Activated naive CD8-positive, alpha-beta T cell treated with anti-CD3 and anti-CD28 coated beads, Interleukin-2, amount 50 U/mL, for 24 hours (primary cell): ENCODE measurements around the gene SPPL2B.

Experiments
- ATAC-seq: fragments of 150-1000 bp; cut with Tn5 transposase; one replicate; pipeline ENCODE4 v1.10.0; 2021
- DNase-seq: peaks from one replicate; pipeline ENCODE4 v3.0.0; 2021
- H3K27ac Mint-ChIP-seq: one replicate; pipeline ENCODE4 v1.8.0; 2021; ENCODE audit warnings: mild to moderate bottlenecking, mixed read lengths
- H3K27me3 Mint-ChIP-seq: one replicate; pipeline ENCODE4 v1.8.0; 2021; ENCODE audit warnings: mixed read lengths
- H3K36me3 Mint-ChIP-seq: one replicate; pipeline ENCODE4 v1.8.0; 2021; ENCODE audit warnings: low read depth, mixed read lengths
- H3K4me1 Mint-ChIP-seq: one replicate; pipeline ENCODE4 v1.8.0; 2021; ENCODE audit warnings: mixed read lengths
- H3K4me3 Mint-ChIP-seq: one replicate; pipeline ENCODE4 v1.8.0; 2021; ENCODE audit warnings: mild to moderate bottlenecking, moderate library complexity, mixed read lengths
- H3K9me3 Mint-ChIP-seq: one replicate; pipeline ENCODE4 v1.8.0; 2021; ENCODE audit warnings: mixed read lengths

SPPL2B gene

GRCh38 chr19:2308114-2308556, 20.3 kb upstream of the SPPL2B start, which contains the start of gene LINGO3:
LINGO3 (minus strand) TSS chr19:2308154; CDS start chr19:2291776, 16,378 bp downstream.
- DNase-seq (no peak), ATAC-seq (no peak)
- peaks cover 9% of the 10 kb centered on the region for H3K4me1 Mint-ChIP-seq
- peak within 1 kb of the TSS; percentile 14 for H3K4me3 Mint-ChIP-seq
- peaks cover 54% of the 10 kb centered on the region for H3K27me3 Mint-ChIP-seq
- no peak within 1 kb of the TSS for H3K27ac Mint-ChIP-seq
- H3K36me3 Mint-ChIP-seq: no peaks in the 10 kb centered on the region
- no peaks in the 10 kb centered on the region for H3K9me3 Mint-ChIP-seq

GRCh38 chr19:2309734-2310362, 18.6 kb upstream of the SPPL2B start:
- Mint-ChIP-seq H3K27me3 (peaks cover 58% of the 10 kb centered on the region), H3K9me3 (peaks cover under 1% of the 10 kb centered on the region), H3K36me3 (no peaks in the 10 kb centered on the region), H3K4me3 (no peak overlapping the region), H3K27ac (no peak overlapping the region), H3K4me1 (peaks cover 8% of the 10 kb centered on the region)
- ATAC-seq (peak; percentile 20), DNase-seq (no peak)

GRCh38 chr19:2311093-2311492, 17.4 kb upstream of the SPPL2B start:
- no peak overlapping the region for H3K4me3 Mint-ChIP-seq
- no peaks in the 10 kb centered on the region for H3K36me3 Mint-ChIP-seq
- ATAC-seq (no peak), DNase-seq (no peak)
- H3K9me3 Mint-ChIP-seq: peaks cover 10% of the 10 kb centered on the region
- no peak overlapping the region for H3K27ac Mint-ChIP-seq
- H3K4me1 Mint-ChIP-seq: peaks cover 8% of the 10 kb centered on the region
- peaks cover 57% of the 10 kb centered on the region for H3K27me3 Mint-ChIP-seq

- H3K36me3 Mint-ChIP-seq: no peaks in the 10 kb centered on the region
- DNase-seq (no peak), ATAC-seq (no peak)
- H3K4me1 Mint-ChIP-seq: peaks cover 2% of the 10 kb centered on the region
- no peak overlapping the region for H3K4me3 Mint-ChIP-seq
- H3K27me3 Mint-ChIP-seq: peaks cover 48% of the 10 kb centered on the region
- no peak overlapping the region for H3K27ac Mint-ChIP-seq
- H3K9me3 Mint-ChIP-seq: peaks cover 10% of the 10 kb centered on the region
Observed at GRCh38 chr19:2312820-2313501, 15.5 kb upstream of the SPPL2B start.

- no peaks in the 10 kb centered on the region for H3K36me3 Mint-ChIP-seq
- H3K27ac Mint-ChIP-seq: no peak overlapping the region
- peaks cover 10% of the 10 kb centered on the region for H3K9me3 Mint-ChIP-seq
- DNase-seq (no peak), ATAC-seq (no peak)
- H3K27me3 Mint-ChIP-seq: peaks cover 28% of the 10 kb centered on the region
- no peak overlapping the region for H3K4me3 Mint-ChIP-seq
- H3K4me1 Mint-ChIP-seq: no peaks in the 10 kb centered on the region
Observed at GRCh38 chr19:2315121-2315817, 13.2 kb upstream of the SPPL2B start.

- Mint-ChIP-seq H3K27ac (no peak overlapping the region), H3K4me1 (no peaks in the 10 kb centered on the region), H3K36me3 (no peaks in the 10 kb centered on the region), H3K4me3 (no peak overlapping the region), H3K27me3 (peaks cover 25% of the 10 kb centered on the region), H3K9me3 (peaks cover 10% of the 10 kb centered on the region)
- DNase-seq (no peak), ATAC-seq (peak; percentile 39)
Observed at GRCh38 chr19:2315818-2316353, 12.6 kb upstream of the SPPL2B start.

GRCh38 chr19:2317300-2317699, 11.2 kb upstream of the SPPL2B start:
- no peak overlapping the region for H3K27ac Mint-ChIP-seq
- DNase-seq: no peak

GRCh38 chr19:2317756-2318155, 10.7 kb upstream of the SPPL2B start:
- no peak for ATAC-seq
- H3K4me3 Mint-ChIP-seq: no peak overlapping the region
- peaks cover 10% of the 10 kb centered on the region for H3K9me3 Mint-ChIP-seq
- H3K36me3 Mint-ChIP-seq: no peaks in the 10 kb centered on the region
- H3K27me3 Mint-ChIP-seq: peaks cover 21% of the 10 kb centered on the region
- no peak overlapping the region for H3K27ac Mint-ChIP-seq
- H3K4me1 Mint-ChIP-seq: no peaks in the 10 kb centered on the region
- no peak for DNase-seq

More at GRCh38 chr19:2317300-2317699, 11.2 kb upstream of the SPPL2B start:
- Mint-ChIP-seq H3K9me3 (peaks cover 10% of the 10 kb centered on the region), H3K36me3 (no peaks in the 10 kb centered on the region), H3K27me3 (peaks cover 22% of the 10 kb centered on the region), H3K4me3 (no peak overlapping the region), H3K4me1 (no peaks in the 10 kb centered on the region)
- ATAC-seq: no peak

GRCh38 chr19:2318923-2319322, 9.6 kb upstream of the SPPL2B start:
- Mint-ChIP-seq H3K9me3 (peaks cover 10% of the 10 kb centered on the region), H3K4me3 (no peak overlapping the region), H3K27ac (no peak overlapping the region), H3K27me3 (peaks cover 10% of the 10 kb centered on the region), H3K4me1 (no peaks in the 10 kb centered on the region), H3K36me3 (no peaks in the 10 kb centered on the region)
- DNase-seq: no peak
- ATAC-seq: no peak

GRCh38 chr19:2319551-2319950, 8.9 kb upstream of the SPPL2B start:
- H3K27me3 Mint-ChIP-seq: peaks cover 5% of the 10 kb centered on the region
- no peak overlapping the region for H3K27ac Mint-ChIP-seq
- peaks cover 2% of the 10 kb centered on the region for H3K4me1 Mint-ChIP-seq
- no peak for DNase-seq
- no peak overlapping the region for H3K4me3 Mint-ChIP-seq
- ATAC-seq: no peak
- no peaks in the 10 kb centered on the region for H3K36me3 Mint-ChIP-seq
- peaks cover 10% of the 10 kb centered on the region for H3K9me3 Mint-ChIP-seq

- no peak overlapping the region for H3K27ac Mint-ChIP-seq
- no peak for ATAC-seq
- H3K36me3 Mint-ChIP-seq: no peaks in the 10 kb centered on the region
- H3K27me3 Mint-ChIP-seq: peaks cover under 1% of the 10 kb centered on the region
- H3K9me3 Mint-ChIP-seq: peaks cover 7% of the 10 kb centered on the region
- no peak for DNase-seq
- no peak overlapping the region for H3K4me3 Mint-ChIP-seq
- H3K4me1 Mint-ChIP-seq: peaks cover 6% of the 10 kb centered on the region
Observed at GRCh38 chr19:2320049-2320448, 8.4 kb upstream of the SPPL2B start.

GRCh38 chr19:2320939-2321338, 7.5 kb upstream of the SPPL2B start:
- Mint-ChIP-seq H3K27ac (no peak overlapping the region), H3K4me1 (peaks cover 15% of the 10 kb centered on the region), H3K4me3 (no peak overlapping the region), H3K36me3 (peaks cover 6% of the 10 kb centered on the region), H3K27me3 (no peaks in the 10 kb centered on the region), H3K9me3 (no peaks in the 10 kb centered on the region)
- DNase-seq: no peak
- no peak for ATAC-seq

GRCh38 chr19:2321565-2322283, 6.8 kb upstream of the SPPL2B start:
- no peaks in the 10 kb centered on the region for H3K9me3 Mint-ChIP-seq
- H3K4me3 Mint-ChIP-seq: no peak overlapping the region
- no peaks in the 10 kb centered on the region for H3K27me3 Mint-ChIP-seq
- H3K27ac Mint-ChIP-seq: no peak overlapping the region
- H3K36me3 Mint-ChIP-seq: peaks cover 9% of the 10 kb centered on the region
- ATAC-seq (no peak), DNase-seq (no peak)
- peaks cover 22% of the 10 kb centered on the region for H3K4me1 Mint-ChIP-seq

GRCh38 chr19:2323707-2324106, 4.8 kb upstream of the SPPL2B start:
- Mint-ChIP-seq H3K36me3 (peaks cover 22% of the 10 kb centered on the region), H3K4me1 (peaks cover 37% of the 10 kb centered on the region), H3K4me3 (no peak overlapping the region), H3K27me3 (no peaks in the 10 kb centered on the region), H3K27ac (no peak overlapping the region), H3K9me3 (no peaks in the 10 kb centered on the region)
- no peak for DNase-seq
- ATAC-seq: no peak
